HG03196 (cell line): ENCODE data around the gene CBLL2.
"Not testable (repeated sequence)": the region's sequence is repeated elsewhere in the genome, so short reads cannot be mapped to it uniquely, and the experiment has no call there.

ENCODE experiments used
- ATAC-seq: cut with Tn5 transposase; IDR thresholded peaks from one replicate; pipeline ENCODE4 v1.9.1; 2021; ENCODE audit not compliant: unreplicated experiment

Gene CBLL2

GRCh38 chrX:22272613-22273012 is at the start of gene CBLL2:
CBLL2 (plus strand) TSS chrX:22272913; CDS start chrX:22272992, 79 bp downstream.
- no peak for ATAC-seq

- no peak for ATAC-seq
Measured at GRCh38 chrX:22234380-22234779, 38.3 kb upstream of the CBLL2 start.

- ATAC-seq = no peak
Measured at GRCh38 chrX:22237479-22237878, 35.2 kb upstream of the CBLL2 start.

- no peak for ATAC-seq
Measured at GRCh38 chrX:22246620-22247019, 26.1 kb upstream of the CBLL2 start.

GRCh38 chrX:22247169-22247568 is 25.5 kb upstream of the CBLL2 start:
- no peak for ATAC-seq

GRCh38 chrX:22248401-22248800 is 24.3 kb upstream of the CBLL2 start:
- ATAC-seq = no peak

- no peak for ATAC-seq
Measured at GRCh38 chrX:22249371-22249770, 23.3 kb upstream of the CBLL2 start.

- ATAC-seq = no peak
Measured at GRCh38 chrX:22268706-22269105, 4.0 kb upstream of the CBLL2 start.

GRCh38 chrX:22273714-22274317 is 1.1 kb downstream of the CBLL2 start:
- no peak for ATAC-seq

GRCh38 chrX:22276781-22277180 is 4.1 kb downstream of the CBLL2 start:
- no peak for ATAC-seq

- ATAC-seq = no peak
Measured at GRCh38 chrX:22278375-22278774, 5.7 kb downstream of the CBLL2 start.

- not testable (repeated sequence) for ATAC-seq
Measured at GRCh38 chrX:22289209-22289608, 16.5 kb downstream of the CBLL2 start.

GRCh38 chrX:22296871-22297270 is 24.2 kb downstream of the CBLL2 start:
- no peak for ATAC-seq

GRCh38 chrX:22300130-22300529 is 27.4 kb downstream of the CBLL2 start:
- peak; percentile 49 for ATAC-seq

- no peak for ATAC-seq
Measured at GRCh38 chrX:22310779-22311178, 38.1 kb downstream of the CBLL2 start.

GRCh38 chrX:22313766-22314165 is 41.1 kb downstream of the CBLL2 start:
- no peak for ATAC-seq

- ATAC-seq = no peak
Measured at GRCh38 chrX:22314211-22314610, 41.5 kb downstream of the CBLL2 start.

GRCh38 chrX:22314692-22315091 is 42.0 kb downstream of the CBLL2 start:
- no peak for ATAC-seq

- ATAC-seq = no peak
Measured at GRCh38 chrX:22315151-22315550, 42.4 kb downstream of the CBLL2 start.

GRCh38 chrX:22320236-22320873 is 47.6 kb downstream of the CBLL2 start:
- ATAC-seq = no peak

- ATAC-seq = no peak
Measured at GRCh38 chrX:22323541-22323940, 50.8 kb downstream of the CBLL2 start.
